ENCODE data around the gene SCNN1A.

- TF ChIP-seq CTCF (IDR thresholded peaks at IDR 0.05) = no peak
- no peak for TF ChIP-seq EP300 (IDR thresholded peaks at IDR 0.05)
Observed at GRCh38 chr12:6342140-6342889, 33.0 kb downstream of the SCNN1A start.

Data from ovary (tissue), 3 donors.